CD4-positive, alpha-beta memory T cell (primary cell): Measurements from ENCODE around the gene FAT1. TPM values are rescaled to one million over a fixed set of nuclear protein-coding genes. Genes with fewer than 3 reads are reported as not detected.

ENCODE experiments used
- CTCF ChIA-PET: fragments of 350-600 bp; sonication (Branson Sonifier 250); formaldehyde crosslinking; loops from one replicate; lab custom pipeline; 2021; ENCODE audit warnings: inconsistent platforms; ENCODE audit not compliant: partially characterized antibody; lab: Charles Lee
- POLR2A ChIA-PET: fragments of 350-600 bp; sonication (Branson Sonifier 250); formaldehyde crosslinking; loops from one replicate; lab custom pipeline; 2021; ENCODE audit not compliant: partially characterized antibody; lab: Charles Lee
- DNase-seq, 5 donors: peaks; one replicate each; pipeline versions ENCODE4 v3.0.0 to v3.0.0-alpha.2; 2020 to 2022; ENCODE audit warnings: mixed read lengths in 1 of 5
- H3K27ac ChIP-seq: one replicate; pipeline ENCODE4 v1.7.0; 2013; ENCODE audit warnings: low read depth, low read length
- H3K27me3 ChIP-seq: 2 replicates; pipeline ENCODE4 v1.7.0; 2013; ENCODE audit warnings: mild to moderate bottlenecking, low read length, moderate library complexity; ENCODE audit not compliant: insufficient read depth
- H3K36me3 ChIP-seq: 2 replicates; pipeline ENCODE4 v1.7.0; 2013; ENCODE audit warnings: mild to moderate bottlenecking, low read length, moderate library complexity; ENCODE audit not compliant: insufficient read depth
- H3K4me1 ChIP-seq: 2 replicates; pipeline ENCODE4 v1.7.0; 2013; ENCODE audit warnings: mild to moderate bottlenecking, low read length, moderate library complexity; ENCODE audit not compliant: insufficient read depth
- H3K4me3 ChIP-seq, 2 donors: one replicate each; pipeline ENCODE4 v1.7.0; 2013; ENCODE audit warnings: low read length in 2 of 2, mild to moderate bottlenecking in 1 of 2
- H3K9me3 ChIP-seq, 2 donors: one replicate each; pipeline ENCODE4 v1.7.0; 2013; ENCODE audit warnings: low read length in 2 of 2, control low read depth in 1 of 2; ENCODE audit not compliant: control insufficient read depth in 1 of 2
- H3K27ac Mint-ChIP-seq, 7 donors: one replicate each; pipeline ENCODE4 v1.8.0; 2020 to 2021; ENCODE audit warnings: mixed read lengths in 7 of 7, mild to moderate bottlenecking in 6 of 7, inconsistent platforms in 3 of 7, moderate library complexity in 3 of 7
- H3K27me3 Mint-ChIP-seq, 2 donors: one replicate each; pipeline ENCODE4 v1.8.0; 2020 to 2021; ENCODE audit warnings: mixed read lengths in 2 of 2
- H3K36me3 Mint-ChIP-seq, 2 donors: one replicate each; pipeline ENCODE4 v1.8.0; 2020 to 2021; ENCODE audit warnings: mixed read lengths in 2 of 2, inconsistent platforms in 1 of 2, mild to moderate bottlenecking in 1 of 2
- H3K4me1 Mint-ChIP-seq, 4 donors: one replicate each; pipeline ENCODE4 v1.8.0; 2020 to 2021; ENCODE audit warnings: mixed read lengths in 4 of 4, mild to moderate bottlenecking in 1 of 4
- H3K4me3 Mint-ChIP-seq, 8 donors: one replicate each; pipeline ENCODE4 v1.8.0; 2020 to 2021; ENCODE audit warnings: mixed read lengths in 8 of 8, mild to moderate bottlenecking in 7 of 8, moderate library complexity in 6 of 8, inconsistent platforms in 3 of 8
- H3K9me3 Mint-ChIP-seq, 8 donors: one replicate each; pipeline ENCODE4 v1.8.0; 2020 to 2021; ENCODE audit warnings: mixed read lengths in 8 of 8, mild to moderate bottlenecking in 5 of 8, inconsistent platforms in 3 of 8, moderate library complexity in 1 of 8
- intact Hi-C: fragments of 100-400 bp; cut with micrococcal nuclease; formaldehyde crosslinking; loops from one replicate; pipeline ENCODE4 v1.15.1; 2023
- polyA plus RNA-seq, 2 donors: library from polyadenylated mRNA; unstranded; fragments of 300-500 nt; fragmentation: Illumina TruSeq; gene quantifications; one replicate each; pipeline ENCODE4 v1.2.3, GENCODE V29; 2021
- total RNA-seq, 2 experiments: library from RNA; stranded (reverse); gene quantifications; one replicate each; pipeline ENCODE4 v1.2.3, GENCODE V29; 2021

Gene FAT1
- total and polyA plus RNA-seq, 4 experiments from 2014 or later = not detected

DNA sequence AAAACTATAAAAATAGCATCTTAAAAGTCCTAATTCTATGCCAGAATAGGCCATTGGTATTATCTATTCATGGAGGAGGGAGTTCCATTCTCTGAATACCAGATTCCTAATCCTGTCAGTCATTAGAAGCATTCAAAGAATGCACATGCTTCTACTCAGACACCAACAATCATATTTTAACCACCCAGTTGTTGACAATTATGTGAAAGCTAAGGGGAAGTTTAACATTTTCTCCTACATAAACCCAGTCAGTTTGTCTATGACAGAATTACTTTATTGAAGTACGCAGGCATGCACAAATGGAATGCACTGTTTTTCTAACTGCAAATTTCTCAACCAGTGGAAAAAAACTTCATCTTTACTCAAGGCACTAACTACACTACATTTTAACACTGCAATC lies 98.7 kb downstream of the FAT1 start:
- no peak overlapping the region for H3K27ac Mint-ChIP-seq
- Histone ChIP-seq H3K4me1 (no peaks in the 10 kb centered on the region), H3K4me3 (no peak overlapping the region), H3K9me3 (no peaks in the 10 kb centered on the region), H3K27ac (no peak overlapping the region), H3K36me3 (no peaks in the 10 kb centered on the region), H3K27me3 (no peaks in the 10 kb centered on the region)
- CTCF ChIA-PET = no interaction called here
- peaks cover 0 to 7% (median 2%) of the 10 kb centered on the region in 4 donors for H3K4me1 Mint-ChIP-seq
- H3K9me3 Mint-ChIP-seq = peaks cover 0 to 12% (median 3%) of the 10 kb centered on the region in 8 donors
- peaks cover 0 to 2% of the 10 kb centered on the region in 2 donors for H3K27me3 Mint-ChIP-seq
- DNase-seq = no peak
- intact Hi-C loops = no loop called here
- no peaks in the 10 kb centered on the region for H3K36me3 Mint-ChIP-seq
- H3K4me3 Mint-ChIP-seq = no peak overlapping the region
- POLR2A ChIA-PET = no interaction called here

DNA sequence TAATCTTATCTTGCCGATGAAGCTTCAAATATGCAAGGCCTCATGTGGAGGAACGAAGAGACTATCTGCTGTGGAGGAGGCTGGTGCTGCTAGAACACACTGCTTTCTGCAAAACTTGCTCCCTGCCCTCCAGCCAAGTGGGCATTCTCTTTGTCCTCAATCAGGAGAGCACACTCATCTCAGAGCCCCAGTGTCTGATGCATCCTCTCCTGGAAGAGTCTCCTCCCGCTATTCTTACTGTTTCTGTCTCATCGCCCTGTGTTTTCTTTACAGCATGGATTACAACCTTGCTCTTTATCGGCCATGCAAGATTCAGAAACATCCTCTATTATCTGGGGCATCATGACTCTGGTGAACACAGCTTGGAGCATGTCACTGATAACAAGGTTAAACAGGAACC lies 100.1 kb downstream of the FAT1 start:
- POLR2A ChIA-PET = no interaction called here
- CTCF ChIA-PET = no interaction called here

DNA sequence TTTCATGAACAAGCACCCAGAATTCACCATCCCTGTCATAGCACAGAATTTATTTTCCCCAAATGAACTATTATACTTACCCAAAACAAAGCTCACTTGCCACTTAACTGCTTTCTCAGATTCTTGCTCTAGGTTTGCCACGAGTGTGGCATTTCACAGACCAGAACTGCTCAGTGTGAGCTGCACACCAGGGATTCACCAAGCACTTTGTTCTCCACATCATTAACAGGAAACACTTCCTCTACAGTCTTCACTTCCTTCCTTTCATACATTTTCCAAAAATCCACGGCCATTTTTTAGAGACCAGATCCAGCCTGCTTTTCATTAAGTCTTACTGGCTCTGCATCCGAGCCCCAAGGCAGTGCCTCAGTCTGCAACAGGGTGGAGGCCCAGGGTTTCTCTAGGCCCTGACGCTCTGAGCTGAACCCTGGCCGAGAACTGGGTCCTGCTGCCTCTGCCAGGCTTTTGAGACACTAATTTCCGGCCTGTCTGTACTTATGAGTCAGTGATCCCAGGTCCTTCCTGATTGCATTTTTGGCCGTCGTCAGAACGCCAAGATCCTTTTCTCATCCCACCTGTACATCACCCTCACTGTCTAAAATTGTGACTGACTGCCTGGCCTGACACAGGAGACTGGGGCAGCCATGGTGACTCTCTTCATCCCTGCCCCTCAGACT lies 100.7 kb downstream of the FAT1 start:
- H3K4me1 ChIP-seq = no peaks in the 10 kb centered on the region
- no peaks in the 10 kb centered on the region for H3K36me3 Mint-ChIP-seq
- H3K4me3 Mint-ChIP-seq = no peak overlapping the region
- no peak overlapping the region for H3K27ac ChIP-seq
- intact Hi-C loops = no loop called here
- peaks cover 0 to 2% of the 10 kb centered on the region in 2 donors for H3K27me3 Mint-ChIP-seq
- H3K27me3 ChIP-seq = no peaks in the 10 kb centered on the region
- H3K4me3 ChIP-seq = no peak overlapping the region
- peaks cover 0 to 10% (median under 1%) of the 10 kb centered on the region in 8 donors for H3K9me3 Mint-ChIP-seq
- no peak for DNase-seq
- POLR2A ChIA-PET = no interaction called here
- H3K4me1 Mint-ChIP-seq = peaks cover 0 to 2% (median 0%) of the 10 kb centered on the region in 4 donors
- CTCF ChIA-PET = no interaction called here
- no peak overlapping the region for H3K27ac Mint-ChIP-seq
- no peaks in the 10 kb centered on the region for H3K9me3 ChIP-seq
- no peaks in the 10 kb centered on the region for H3K36me3 ChIP-seq

More for the DNA sequence above, 100.1 kb downstream of the FAT1 start:
- Histone ChIP-seq H3K36me3 (no peaks in the 10 kb centered on the region), H3K27ac (no peak overlapping the region), H3K4me3 (no peak overlapping the region), H3K9me3 (no peaks in the 10 kb centered on the region), H3K27me3 (no peaks in the 10 kb centered on the region), H3K4me1 (no peaks in the 10 kb centered on the region)
- Mint-ChIP-seq H3K27ac (no peak overlapping the region), H3K4me1 (peaks cover 0 to 7% (median 2%) of the 10 kb centered on the region in 4 donors), H3K36me3 (no peaks in the 10 kb centered on the region), H3K27me3 (peaks cover 0 to 2% of the 10 kb centered on the region in 2 donors), H3K9me3 (peaks cover 0 to 10% (median 3%) of the 10 kb centered on the region in 8 donors), H3K4me3 (no peak overlapping the region)
- no peak for DNase-seq
- intact Hi-C loops = no loop called here

DNA sequence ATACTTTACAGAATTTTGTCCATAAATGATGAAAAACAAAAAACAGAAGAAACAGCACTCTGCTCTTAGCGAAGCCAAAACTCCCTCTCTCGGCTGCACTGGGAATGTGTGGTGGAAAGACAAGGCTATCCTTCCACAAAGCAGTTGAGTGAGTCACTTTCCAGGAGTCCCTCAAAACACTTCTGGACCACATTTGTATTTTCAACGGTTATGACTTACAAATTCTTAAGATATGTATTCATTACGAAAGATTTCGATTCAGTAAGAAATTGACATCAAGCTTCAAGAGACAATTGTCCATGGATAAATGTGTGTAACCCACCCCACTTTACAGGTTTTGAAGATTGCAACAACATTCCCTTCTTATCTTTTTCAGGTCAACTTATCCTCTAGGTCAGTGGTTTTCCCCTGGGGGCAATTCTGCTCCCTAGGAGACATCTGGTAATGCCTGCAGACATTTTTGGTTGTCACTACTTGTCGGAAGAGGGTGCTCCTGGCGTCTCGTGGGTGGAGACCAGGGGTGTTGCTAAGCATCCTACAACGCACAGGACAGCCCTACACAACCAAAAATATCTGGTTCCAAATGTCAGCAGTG lies 101.6 kb downstream of the FAT1 start:
- intact Hi-C loops = no loop called here
- ChIA-PET POLR2A (no interaction called here), CTCF (no interaction called here)
- H3K9me3 Mint-ChIP-seq = peaks cover 0 to 10% (median 0%) of the 10 kb centered on the region in 8 donors
- no peaks in the 10 kb centered on the region for H3K36me3 Mint-ChIP-seq
- no peaks in the 10 kb centered on the region for H3K4me1 ChIP-seq
- no peak for DNase-seq
- H3K9me3 ChIP-seq = no peaks in the 10 kb centered on the region
- no peaks in the 10 kb centered on the region for H3K36me3 ChIP-seq
- no peaks in the 10 kb centered on the region for H3K27me3 ChIP-seq
- H3K4me3 ChIP-seq = no peak overlapping the region
- peaks cover 0 to 2% of the 10 kb centered on the region in 2 donors for H3K27me3 Mint-ChIP-seq
- H3K4me3 Mint-ChIP-seq = no peak overlapping the region
- no peak overlapping the region for H3K27ac ChIP-seq
- H3K4me1 Mint-ChIP-seq = no peaks in the 10 kb centered on the region
- H3K27ac Mint-ChIP-seq = no peak overlapping the region

DNA sequence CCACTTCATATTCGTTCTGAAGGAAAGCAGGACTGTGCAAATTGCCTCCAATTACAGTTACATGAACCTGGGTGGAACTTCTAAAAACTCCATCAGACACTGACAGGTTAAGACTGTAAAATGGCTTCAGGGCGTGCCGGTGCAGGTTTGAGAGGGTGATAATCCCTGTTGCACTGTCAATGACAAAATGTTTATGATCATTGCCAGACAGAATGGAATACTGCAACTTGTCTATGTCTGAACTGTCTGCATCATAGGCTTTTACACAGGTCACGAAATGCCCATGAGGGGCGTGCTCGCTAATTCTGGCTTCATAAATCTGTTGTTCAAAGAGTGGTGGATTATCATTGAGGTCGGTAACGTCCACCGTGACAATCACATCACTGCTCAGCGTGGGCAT lies 104.6 kb downstream of the FAT1 start:
- Histone ChIP-seq H3K4me1 (no peaks in the 10 kb centered on the region), H3K4me3 (no peak overlapping the region), H3K9me3 (no peaks in the 10 kb centered on the region), H3K27ac (no peak overlapping the region), H3K36me3 (no peaks in the 10 kb centered on the region), H3K27me3 (no peaks in the 10 kb centered on the region)
- CTCF ChIA-PET = no interaction called here
- H3K9me3 Mint-ChIP-seq = peaks cover 0 to 10% (median 2%) of the 10 kb centered on the region in 8 donors
- no peak for DNase-seq
- no peak overlapping the region for H3K4me3 Mint-ChIP-seq
- no peaks in the 10 kb centered on the region for H3K36me3 Mint-ChIP-seq
- no peaks in the 10 kb centered on the region for H3K4me1 Mint-ChIP-seq
- POLR2A ChIA-PET = no interaction called here
- H3K27ac Mint-ChIP-seq = no peak overlapping the region
- peaks cover 0 to 2% of the 10 kb centered on the region in 2 donors for H3K27me3 Mint-ChIP-seq
- intact Hi-C loops = no loop called here

DNA sequence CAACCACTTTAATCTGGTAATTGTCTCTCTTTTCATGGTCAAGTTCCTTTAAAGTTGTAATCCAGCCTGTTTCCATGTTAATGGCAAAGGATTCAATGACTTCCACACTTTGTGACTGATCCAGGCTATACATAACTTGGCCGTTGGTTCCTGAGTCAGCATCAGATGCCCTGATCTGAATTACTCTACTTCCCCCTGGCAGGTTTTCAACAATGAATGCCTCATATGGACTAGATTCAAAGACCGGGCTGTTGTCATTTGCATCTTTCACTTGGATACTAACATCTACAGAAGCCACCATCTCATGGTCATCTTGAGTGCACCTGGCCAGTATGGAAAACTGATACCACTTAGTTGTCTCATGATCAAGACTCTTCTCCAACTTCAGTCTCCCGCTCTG lies 105.7 kb downstream of the FAT1 start:
- H3K27me3 Mint-ChIP-seq = peaks cover 0 to 2% of the 10 kb centered on the region in 2 donors
- no peaks in the 10 kb centered on the region for H3K27me3 ChIP-seq
- H3K9me3 ChIP-seq = no peaks in the 10 kb centered on the region
- H3K36me3 ChIP-seq = no peaks in the 10 kb centered on the region
- no peak overlapping the region for H3K4me3 Mint-ChIP-seq
- DNase-seq = no peak
- no peaks in the 10 kb centered on the region for H3K4me1 Mint-ChIP-seq
- peaks cover 0 to 10% (median 2%) of the 10 kb centered on the region in 8 donors for H3K9me3 Mint-ChIP-seq
- no peak overlapping the region for H3K4me3 ChIP-seq
- no peak overlapping the region for H3K27ac ChIP-seq
- CTCF ChIA-PET = no interaction called here
- no peak overlapping the region for H3K27ac Mint-ChIP-seq
- no peaks in the 10 kb centered on the region for H3K36me3 Mint-ChIP-seq
- no peaks in the 10 kb centered on the region for H3K4me1 ChIP-seq
- POLR2A ChIA-PET = no interaction called here
- intact Hi-C loops = no loop called here

DNA sequence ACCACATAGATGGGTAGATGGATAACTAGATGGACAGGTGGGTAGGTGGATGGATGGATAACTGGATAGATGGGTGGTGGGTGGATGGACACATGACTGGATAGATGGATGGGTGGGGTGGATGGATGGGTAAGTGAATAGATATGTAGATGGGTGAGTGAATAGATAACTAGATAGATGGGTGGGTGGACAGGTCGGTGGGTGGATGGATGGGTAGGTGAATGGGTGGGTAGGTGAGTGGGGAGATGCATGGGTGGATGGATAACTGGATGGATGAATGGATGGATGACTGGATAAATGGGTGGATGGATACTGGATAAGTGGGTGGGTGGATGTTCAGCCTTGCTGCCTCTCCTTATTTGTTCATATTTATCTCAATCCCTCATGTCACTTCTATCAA lies 116.2 kb downstream of the FAT1 start:
- Histone ChIP-seq H3K4me1 (no peaks in the 10 kb centered on the region), H3K9me3 (no peaks in the 10 kb centered on the region), H3K36me3 (no peaks in the 10 kb centered on the region), H3K27me3 (no peaks in the 10 kb centered on the region), H3K27ac (no peak overlapping the region), H3K4me3 (no peak overlapping the region)
- ChIA-PET POLR2A (no interaction called here), CTCF (no interaction called here)
- no peaks in the 10 kb centered on the region for H3K27me3 Mint-ChIP-seq
- H3K36me3 Mint-ChIP-seq = no peaks in the 10 kb centered on the region
- H3K4me1 Mint-ChIP-seq = no peaks in the 10 kb centered on the region
- no peak overlapping the region for H3K4me3 Mint-ChIP-seq
- H3K27ac Mint-ChIP-seq = no peak overlapping the region
- DNase-seq = no peak
- intact Hi-C loops = no loop called here
- peaks cover 0 to 2% (median 0%) of the 10 kb centered on the region in 8 donors for H3K9me3 Mint-ChIP-seq
